Ishikawa (cell line): Measurements from ENCODE around the gene LCAT.

ENCODE experiments used
- CEBPB ChIP-seq: IDR thresholded peaks from 2 replicates; pipeline ENCODE4 v1.6.1; 2012
- CREB1 ChIP-seq: IDR thresholded peaks from 2 replicates; pipeline ENCODE4 v1.6.1; 2012; ENCODE audit warnings: low read depth
- EGR1 ChIP-seq: IDR thresholded peaks from 2 replicates; pipeline ENCODE4 v1.6.1; 2012
- EP300 ChIP-seq: IDR thresholded peaks from 2 replicates; pipeline ENCODE4 v1.6.1; 2012; ENCODE audit warnings: borderline replicate concordance
- NFIC ChIP-seq: IDR thresholded peaks from 2 replicates; pipeline ENCODE4 v1.6.1; 2012
- RAD21 ChIP-seq: IDR thresholded peaks from 2 replicates; pipeline ENCODE4 v1.6.1; 2012; ENCODE audit warnings: low read depth
- TEAD4 ChIP-seq: IDR thresholded peaks from 2 replicates; pipeline ENCODE4 v1.6.1; 2012
- YY1 ChIP-seq: IDR thresholded peaks from 2 replicates; pipeline ENCODE4 v1.6.1; 2012; ENCODE audit warnings: low read depth
- ZBTB7A ChIP-seq: IDR thresholded peaks from 2 replicates; pipeline ENCODE4 v1.6.1; 2012; ENCODE audit warnings: low read depth
- TF ChIP-seq, protein P1 (sequence below): IDR thresholded peaks from 2 replicates; pipeline ENCODE4 v1.6.1; 2012
- TF ChIP-seq, protein P2 (sequence below): IDR thresholded peaks from 2 replicates; pipeline ENCODE4 v1.6.1; 2012; ENCODE audit warnings: low read depth, mild to moderate bottlenecking
- TF ChIP-seq, protein P3 (sequence below): IDR thresholded peaks from 2 replicates; pipeline ENCODE4 v1.6.1; 2012

DNA sequence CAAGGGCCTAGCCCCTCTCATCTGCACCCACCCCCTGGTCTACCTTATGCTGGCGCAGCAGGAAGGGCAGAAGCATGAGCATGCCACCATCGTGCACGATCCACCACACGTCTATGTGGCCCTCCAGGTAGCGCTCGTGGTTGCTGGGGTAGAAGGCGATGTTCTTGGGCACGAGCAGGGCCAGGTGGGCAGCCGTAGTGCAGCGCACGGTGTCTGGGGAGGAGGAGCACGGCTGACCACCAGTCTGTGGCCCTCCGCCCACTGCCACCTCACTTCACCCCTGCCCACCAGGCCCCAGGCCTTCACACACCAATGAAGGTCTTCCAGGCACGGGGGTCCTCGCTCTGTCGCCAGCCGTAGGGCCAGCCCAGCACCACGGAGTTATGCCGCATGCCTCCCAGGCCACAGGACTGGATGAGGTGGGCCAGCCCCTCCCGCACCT lies 2.2 kb upstream of the LCAT start:
- TF ChIP-seq EP300, result no peak
- TF ChIP-seq, protein P1, sequence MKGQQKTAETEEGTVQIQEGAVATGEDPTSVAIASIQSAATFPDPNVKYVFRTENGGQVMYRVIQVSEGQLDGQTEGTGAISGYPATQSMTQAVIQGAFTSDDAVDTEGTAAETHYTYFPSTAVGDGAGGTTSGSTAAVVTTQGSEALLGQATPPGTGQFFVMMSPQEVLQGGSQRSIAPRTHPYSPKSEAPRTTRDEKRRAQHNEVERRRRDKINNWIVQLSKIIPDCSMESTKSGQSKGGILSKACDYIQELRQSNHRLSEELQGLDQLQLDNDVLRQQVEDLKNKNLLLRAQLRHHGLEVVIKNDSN, result no peak
- no peak for TF ChIP-seq NFIC
- TF ChIP-seq RAD21, result no peak
- no peak for TF ChIP-seq YY1
- TF ChIP-seq, protein P2, sequence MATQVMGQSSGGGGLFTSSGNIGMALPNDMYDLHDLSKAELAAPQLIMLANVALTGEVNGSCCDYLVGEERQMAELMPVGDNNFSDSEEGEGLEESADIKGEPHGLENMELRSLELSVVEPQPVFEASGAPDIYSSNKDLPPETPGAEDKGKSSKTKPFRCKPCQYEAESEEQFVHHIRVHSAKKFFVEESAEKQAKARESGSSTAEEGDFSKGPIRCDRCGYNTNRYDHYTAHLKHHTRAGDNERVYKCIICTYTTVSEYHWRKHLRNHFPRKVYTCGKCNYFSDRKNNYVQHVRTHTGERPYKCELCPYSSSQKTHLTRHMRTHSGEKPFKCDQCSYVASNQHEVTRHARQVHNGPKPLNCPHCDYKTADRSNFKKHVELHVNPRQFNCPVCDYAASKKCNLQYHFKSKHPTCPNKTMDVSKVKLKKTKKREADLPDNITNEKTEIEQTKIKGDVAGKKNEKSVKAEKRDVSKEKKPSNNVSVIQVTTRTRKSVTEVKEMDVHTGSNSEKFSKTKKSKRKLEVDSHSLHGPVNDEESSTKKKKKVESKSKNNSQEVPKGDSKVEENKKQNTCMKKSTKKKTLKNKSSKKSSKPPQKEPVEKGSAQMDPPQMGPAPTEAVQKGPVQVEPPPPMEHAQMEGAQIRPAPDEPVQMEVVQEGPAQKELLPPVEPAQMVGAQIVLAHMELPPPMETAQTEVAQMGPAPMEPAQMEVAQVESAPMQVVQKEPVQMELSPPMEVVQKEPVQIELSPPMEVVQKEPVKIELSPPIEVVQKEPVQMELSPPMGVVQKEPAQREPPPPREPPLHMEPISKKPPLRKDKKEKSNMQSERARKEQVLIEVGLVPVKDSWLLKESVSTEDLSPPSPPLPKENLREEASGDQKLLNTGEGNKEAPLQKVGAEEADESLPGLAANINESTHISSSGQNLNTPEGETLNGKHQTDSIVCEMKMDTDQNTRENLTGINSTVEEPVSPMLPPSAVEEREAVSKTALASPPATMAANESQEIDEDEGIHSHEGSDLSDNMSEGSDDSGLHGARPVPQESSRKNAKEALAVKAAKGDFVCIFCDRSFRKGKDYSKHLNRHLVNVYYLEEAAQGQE, result no peak
- TF ChIP-seq CEBPB, result no peak
- no peak for TF ChIP-seq ZBTB7A
- no peak for TF ChIP-seq CREB1
- TF ChIP-seq, protein P3, sequence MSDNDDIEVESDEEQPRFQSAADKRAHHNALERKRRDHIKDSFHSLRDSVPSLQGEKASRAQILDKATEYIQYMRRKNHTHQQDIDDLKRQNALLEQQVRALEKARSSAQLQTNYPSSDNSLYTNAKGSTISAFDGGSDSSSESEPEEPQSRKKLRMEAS, result no peak
- no peak for TF ChIP-seq EGR1
- no peak for TF ChIP-seq TEAD4
